Osteocyte (in vitro differentiated cells): ENCODE measurements around the gene SLC4A11. TPM values are rescaled to one million over a fixed set of nuclear protein-coding genes. Genes with fewer than 3 reads are reported as not detected.

Source experiments
- DNase-seq: peaks from one replicate; pipeline ENCODE4 v3.0.0; 2021; ENCODE audit warnings: mixed read lengths; ENCODE audit not compliant: unreplicated experiment; ENCODE audit errors: extremely low spot score
- H3K27ac Mint-ChIP-seq: one replicate; pipeline ENCODE4 v1.8.0; 2021; ENCODE audit warnings: mild to moderate bottlenecking, mixed read lengths; ENCODE audit not compliant: unreplicated experiment
- H3K27me3 Mint-ChIP-seq: one replicate; pipeline ENCODE4 v1.8.0; 2021; ENCODE audit warnings: mixed read lengths; ENCODE audit not compliant: unreplicated experiment
- H3K36me3 Mint-ChIP-seq: one replicate; pipeline ENCODE4 v1.8.0; 2021; ENCODE audit warnings: mixed read lengths; ENCODE audit not compliant: unreplicated experiment
- H3K4me1 Mint-ChIP-seq: one replicate; pipeline ENCODE4 v1.8.0; 2021; ENCODE audit warnings: mixed read lengths; ENCODE audit not compliant: unreplicated experiment
- H3K4me3 Mint-ChIP-seq: one replicate; pipeline ENCODE4 v1.8.0; 2021; ENCODE audit warnings: mild to moderate bottlenecking, moderate library complexity, mixed read lengths; ENCODE audit not compliant: unreplicated experiment
- H3K9me3 Mint-ChIP-seq: one replicate; pipeline ENCODE4 v1.8.0; 2021; ENCODE audit warnings: mixed read lengths; ENCODE audit not compliant: unreplicated experiment
- CTCF ChIP-seq: fragments of 200-600 bp; sonication (generic); IDR thresholded peaks from 2 replicates; pipeline ENCODE4 v1.5.0; 2021; ENCODE audit warnings: antibody characterized with exemption, mild to moderate bottlenecking, moderate library complexity
- total RNA-seq: library from RNA; stranded (reverse); gene quantifications from 2 replicates; pipeline ENCODE4 v1.2.1, GENCODE V29; 2021

The SLC4A11 gene
- total RNA-seq, 1 donor from 2014 or later = 3.2 TPM

DNA sequence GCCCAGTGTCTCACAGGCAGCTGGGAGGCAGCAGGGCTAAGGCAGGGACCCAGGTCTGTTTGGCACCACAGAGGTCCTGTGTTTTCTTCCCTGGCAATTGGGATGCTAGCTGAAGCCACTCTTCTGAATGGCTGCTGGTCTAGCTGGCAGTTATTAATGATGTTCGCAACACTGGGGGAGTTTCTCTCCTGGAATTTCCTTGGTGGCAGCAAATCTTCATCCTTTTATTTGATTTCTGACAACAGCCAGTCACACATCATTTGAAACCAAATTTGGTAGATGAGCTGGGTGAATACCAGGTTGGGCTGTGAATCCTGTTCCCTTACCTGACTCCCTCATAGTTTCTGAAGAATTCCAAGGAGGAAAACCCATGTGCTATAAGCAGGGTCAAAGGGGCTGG, 40.8 kb upstream of the SLC4A11 start:
- H3K4me1 Mint-ChIP-seq = peaks cover 4% of the 10 kb centered on the region
- peaks cover 32% of the 10 kb centered on the region for H3K36me3 Mint-ChIP-seq
- DNase-seq = no peak
- H3K27ac Mint-ChIP-seq = no peak overlapping the region
- no peak for TF ChIP-seq CTCF
- H3K27me3 Mint-ChIP-seq = no peaks in the 10 kb centered on the region
- H3K9me3 Mint-ChIP-seq = no peaks in the 10 kb centered on the region
- no peak overlapping the region for H3K4me3 Mint-ChIP-seq

DNA sequence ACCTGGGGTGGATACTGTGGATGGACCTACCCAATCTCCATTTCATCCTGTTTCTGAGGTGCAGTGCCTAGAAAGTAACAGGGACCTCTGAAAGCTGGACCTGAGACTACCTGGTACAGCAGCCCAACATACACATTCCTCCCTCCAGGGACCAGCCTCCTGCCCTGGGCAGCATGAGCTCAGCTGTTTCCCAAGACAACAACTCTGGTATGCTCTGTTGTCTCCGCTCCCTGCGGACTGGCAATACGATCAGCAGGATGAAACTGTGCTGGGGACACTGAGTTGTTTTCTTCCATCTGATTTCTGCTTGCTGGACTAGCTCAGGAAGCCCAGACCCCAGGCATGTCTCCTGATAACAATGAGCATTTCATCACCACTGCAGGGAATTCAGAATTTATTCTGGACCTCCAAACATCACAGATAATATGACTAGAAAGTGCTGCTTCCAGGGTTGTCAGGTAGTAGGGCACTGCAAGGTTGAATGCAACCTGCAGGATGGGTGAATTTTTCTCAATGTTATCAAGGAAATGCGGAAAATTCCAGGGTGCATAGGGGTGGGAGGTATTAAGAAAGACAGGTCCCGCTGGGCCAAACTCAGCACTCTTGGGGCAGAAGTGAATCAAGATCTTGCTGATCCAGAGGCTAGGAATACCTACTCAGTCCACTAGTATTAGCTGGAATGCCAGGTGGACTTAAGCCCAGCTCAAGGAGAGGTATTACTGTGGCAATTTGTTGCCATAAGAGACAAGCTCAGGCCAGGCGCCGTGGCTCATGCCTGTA, 38.9 kb upstream of the SLC4A11 start:
- no peak overlapping the region for H3K4me3 Mint-ChIP-seq
- H3K27me3 Mint-ChIP-seq = no peaks in the 10 kb centered on the region
- no peak for DNase-seq
- H3K27ac Mint-ChIP-seq = no peak overlapping the region
- H3K36me3 Mint-ChIP-seq = peaks cover 41% of the 10 kb centered on the region
- H3K9me3 Mint-ChIP-seq = no peaks in the 10 kb centered on the region
- H3K4me1 Mint-ChIP-seq = peaks cover 4% of the 10 kb centered on the region
- TF ChIP-seq CTCF = no peak

GRCh38 chr20:3276680-3277015, 37.7 kb upstream of the SLC4A11 start:
- no peak for TF ChIP-seq CTCF
- no peaks in the 10 kb centered on the region for H3K27me3 Mint-ChIP-seq
- DNase-seq = no peak
- peaks cover 40% of the 10 kb centered on the region for H3K36me3 Mint-ChIP-seq
- peak overlapping the region; percentile 27 for H3K27ac Mint-ChIP-seq
- peaks cover 4% of the 10 kb centered on the region for H3K4me1 Mint-ChIP-seq
- no peaks in the 10 kb centered on the region for H3K9me3 Mint-ChIP-seq
- no peak overlapping the region for H3K4me3 Mint-ChIP-seq

GRCh38 chr20:3275966-3276679, 37.1 kb upstream of the SLC4A11 start:
- Mint-ChIP-seq H3K36me3 (peaks cover 38% of the 10 kb centered on the region), H3K4me3 (no peak overlapping the region), H3K9me3 (no peaks in the 10 kb centered on the region), H3K4me1 (peaks cover 4% of the 10 kb centered on the region), H3K27me3 (no peaks in the 10 kb centered on the region), H3K27ac (peak overlapping the region; percentile 65)
- TF ChIP-seq CTCF = no peak
- no peak for DNase-seq

GRCh38 chr20:3275064-3275935, 36.3 kb upstream of the SLC4A11 start:
- no peak for DNase-seq
- Mint-ChIP-seq H3K27ac (no peak overlapping the region), H3K4me1 (peaks cover 4% of the 10 kb centered on the region), H3K27me3 (no peaks in the 10 kb centered on the region), H3K4me3 (no peak overlapping the region), H3K9me3 (no peaks in the 10 kb centered on the region), H3K36me3 (peaks cover 44% of the 10 kb centered on the region)
- TF ChIP-seq CTCF = no peak
